Right renal pelvis (tissue), 4 donors: Measurements from ENCODE around the gene PCK1. TPM values are rescaled to one million over a fixed set of nuclear protein-coding genes. Genes with fewer than 3 reads are reported as not detected.

Experiments
- DNase-seq, 4 donors: peaks; one replicate each; pipeline ENCODE4 v3.0.0-alpha.2; 2013; ENCODE audit warnings: low read depth in 4 of 4, low spot score in 3 of 4, missing footprints in 1 of 4
- polyA plus RNA-seq, 4 donors: library from polyadenylated mRNA; unstranded; fragments of 120-200 nt; gene quantifications; one replicate each; pipeline ENCODE4 v1.2.1, GENCODE V29; 2013; ENCODE audit not compliant: insufficient read length in 4 of 4

The PCK1 gene
- polyA plus RNA-seq, 4 donors, result 4.5 to 23.0 (median 14.6) TPM

DNA sequence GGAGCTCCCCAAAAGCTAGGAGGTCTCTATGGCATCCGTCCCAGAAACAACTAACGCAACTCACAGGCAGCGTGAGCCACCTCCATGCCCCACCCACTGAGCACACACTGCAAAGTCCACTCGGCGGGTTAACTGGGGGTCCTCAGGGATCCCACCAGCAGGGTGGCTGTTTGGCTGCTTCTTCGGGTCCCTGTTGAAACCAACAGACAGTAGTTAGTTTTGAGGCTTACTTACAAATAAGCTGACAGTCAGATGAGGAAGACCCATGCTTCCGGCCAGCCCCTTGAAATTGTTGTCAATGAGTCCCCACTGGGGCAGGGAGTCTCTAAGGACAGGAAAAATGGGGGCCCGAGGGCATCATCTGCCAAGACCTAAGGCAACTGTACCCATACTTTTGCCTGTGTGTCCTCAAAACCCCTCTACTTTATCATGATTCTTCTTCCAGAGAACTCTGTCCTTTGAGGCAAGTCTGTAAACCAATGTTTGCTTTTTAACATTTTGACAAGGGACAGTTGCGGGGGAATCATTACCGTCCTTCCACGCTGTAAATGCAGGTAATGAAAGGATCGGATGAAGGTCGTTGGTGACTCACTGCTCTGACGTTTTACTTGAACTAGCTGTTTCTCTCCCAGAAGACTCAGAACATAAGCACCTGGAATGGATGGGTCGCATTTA is 2.2 kb upstream of the PCK1 start:
- DNase-seq, result no peak

DNA sequence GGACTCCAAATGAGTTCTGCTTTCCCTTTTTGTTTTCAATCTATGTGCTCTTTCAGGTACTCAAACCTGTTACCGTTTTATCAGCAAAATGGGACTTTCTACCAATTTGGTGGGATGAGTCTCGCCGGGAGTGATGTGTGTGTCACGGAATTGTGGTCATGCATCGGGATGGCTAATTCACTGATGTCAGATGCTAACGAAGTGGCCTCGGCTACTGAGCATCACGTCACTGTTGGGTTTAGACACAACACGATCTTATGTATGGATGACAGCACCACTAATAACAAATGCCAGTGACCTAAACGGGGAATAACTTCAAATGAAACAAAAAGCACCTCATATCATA is 1.6 kb upstream of the PCK1 start:
- no peak for DNase-seq

DNA sequence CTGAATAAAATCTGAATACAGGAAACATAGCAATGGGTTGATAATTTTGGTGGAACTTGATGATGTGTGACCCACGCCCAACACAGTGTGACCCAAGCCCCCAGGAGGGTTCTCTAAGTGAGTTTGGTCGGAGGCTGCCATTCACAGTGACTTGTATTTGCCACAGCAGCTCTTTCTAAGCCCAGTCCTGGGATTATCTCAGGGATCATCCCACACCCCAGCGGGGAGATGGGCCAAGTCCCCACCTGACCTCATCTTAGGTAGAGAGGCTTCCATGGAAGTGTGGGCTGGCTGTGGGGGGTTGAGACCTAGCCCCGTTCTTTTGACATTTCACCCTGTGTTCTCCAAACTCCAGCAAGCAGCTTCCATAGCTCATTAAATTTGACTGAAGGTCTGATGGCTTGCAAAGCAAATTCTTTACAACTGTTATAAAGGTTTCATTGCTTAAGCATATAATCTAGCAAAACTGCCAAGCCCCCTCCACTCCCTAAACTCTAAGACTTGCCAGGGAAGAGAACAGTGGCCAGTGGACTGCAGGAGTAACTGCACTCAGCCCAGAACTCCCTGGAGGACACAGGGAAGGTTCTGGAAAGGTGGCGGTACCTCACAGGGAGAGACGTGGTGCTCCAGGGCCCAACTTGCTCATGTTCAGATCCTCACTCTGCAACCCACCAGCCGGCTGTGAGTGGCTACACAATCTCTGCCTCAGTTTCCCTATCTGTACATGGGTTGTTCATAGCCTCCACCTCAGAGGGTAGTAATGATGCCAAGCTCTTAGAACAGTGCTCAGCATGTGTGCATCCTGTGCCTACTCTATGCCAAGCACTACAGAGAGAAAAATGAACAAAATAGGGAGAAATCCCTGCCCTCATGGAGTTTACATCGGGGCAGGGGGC is 1.0 kb upstream of the PCK1 start:
- DNase-seq, result no peak

- DNase-seq, result no peak
Measured at GRCh38 chr20:57561356-57562279, 708 bp downstream of the PCK1 start.

- no peak for DNase-seq
Measured at GRCh38 chr20:57562541-57563465, 1.9 kb downstream of the PCK1 start.

DNA sequence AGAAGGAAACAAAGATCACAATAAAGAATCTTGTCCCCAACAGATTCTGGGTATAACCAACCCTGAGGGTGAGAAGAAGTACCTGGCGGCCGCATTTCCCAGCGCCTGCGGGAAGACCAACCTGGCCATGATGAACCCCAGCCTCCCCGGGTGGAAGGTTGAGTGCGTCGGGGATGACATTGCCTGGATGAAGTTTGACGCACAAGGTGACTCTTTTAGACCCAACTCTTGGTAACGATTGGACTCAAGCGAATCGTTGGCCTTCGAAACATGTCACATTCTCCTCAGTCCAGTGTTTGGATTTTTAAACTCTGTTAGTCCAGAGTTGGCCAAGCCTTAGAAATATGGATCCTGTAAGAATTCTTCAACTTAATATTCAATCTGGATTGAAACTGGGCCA is 2.6 kb downstream of the PCK1 start:
- DNase-seq, result no peak

GRCh38 chr20:57564180-57564802 is 3.4 kb downstream of the PCK1 start:
- no peak for DNase-seq

- DNase-seq, result no peak
Measured at GRCh38 chr20:57564951-57565642, 4.2 kb downstream of the PCK1 start.

DNA sequence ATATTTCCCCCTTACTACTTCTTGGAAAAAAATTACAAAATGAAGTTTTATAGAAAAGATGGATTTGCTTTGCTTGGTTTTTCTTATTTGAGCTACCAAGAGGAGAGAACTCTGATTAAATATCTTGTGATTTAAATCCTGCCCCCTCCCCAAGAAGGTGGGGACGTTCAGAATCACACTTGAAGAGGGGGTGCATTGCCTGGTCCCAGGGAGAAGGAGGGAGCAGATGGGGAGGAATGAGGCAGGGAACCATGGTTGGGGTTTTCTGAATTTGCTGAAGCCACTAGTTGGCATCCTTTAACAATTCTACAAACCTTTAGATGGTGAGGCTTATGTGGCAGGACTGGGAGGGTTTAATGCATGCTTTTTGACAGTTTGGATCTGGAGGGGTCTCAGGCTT is 5.5 kb downstream of the PCK1 start:
- no peak for DNase-seq

- no peak for DNase-seq
Measured at GRCh38 chr20:57566803-57567459, 6.0 kb downstream of the PCK1 start.

DNA sequence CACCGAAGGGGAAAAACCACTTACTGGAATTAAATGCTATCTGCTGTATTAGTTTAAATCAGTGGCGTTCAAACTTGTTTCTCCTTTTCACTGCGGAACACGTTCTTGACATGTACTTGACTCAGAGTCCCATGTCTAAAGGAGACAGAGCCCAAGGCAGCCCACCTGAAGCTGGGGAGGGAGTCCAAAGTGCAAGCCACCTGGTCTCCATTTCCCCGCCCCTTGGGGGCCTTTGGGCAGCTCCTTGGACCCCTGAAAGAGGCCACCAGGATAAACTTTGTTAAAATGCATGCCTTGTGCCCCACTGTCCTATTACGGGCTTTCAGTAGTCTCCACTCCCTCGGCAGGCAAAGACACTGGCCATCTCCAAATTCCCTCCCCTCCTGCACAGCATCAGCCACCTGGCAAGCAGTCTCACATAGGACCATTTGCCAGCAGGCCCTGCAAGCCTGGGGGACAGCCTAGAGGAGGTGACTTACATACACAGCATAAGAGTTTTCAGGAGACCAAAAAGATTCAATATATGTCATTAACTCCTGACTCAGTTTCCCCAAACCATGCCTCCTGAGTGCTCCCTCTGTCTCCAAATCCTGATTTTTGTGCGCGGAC is 6.7 kb downstream of the PCK1 start:
- DNase-seq, result no peak

GRCh38 chr20:57568088-57568896 is 7.4 kb downstream of the PCK1 start:
- no peak for DNase-seq

DNA sequence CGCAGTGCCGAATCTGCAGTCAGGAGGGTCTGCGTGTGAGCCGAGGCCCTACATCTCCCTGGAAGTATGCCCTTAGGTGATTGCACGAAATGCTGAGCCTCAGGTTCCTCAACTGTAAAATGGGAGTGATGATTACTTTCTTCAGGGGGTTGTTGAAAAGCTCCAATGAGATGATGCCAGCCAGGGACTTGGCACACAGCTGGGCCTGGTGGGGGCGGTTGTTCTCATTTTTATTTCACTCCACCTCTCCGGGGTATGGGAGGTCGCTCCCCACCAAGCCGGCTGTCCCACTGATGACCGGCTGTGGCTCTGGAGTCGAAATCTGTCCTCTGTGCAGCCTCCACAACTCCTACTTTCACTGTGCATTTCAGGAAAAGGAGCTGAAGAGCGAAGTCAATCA is 8.1 kb downstream of the PCK1 start:
- no peak for DNase-seq

DNA sequence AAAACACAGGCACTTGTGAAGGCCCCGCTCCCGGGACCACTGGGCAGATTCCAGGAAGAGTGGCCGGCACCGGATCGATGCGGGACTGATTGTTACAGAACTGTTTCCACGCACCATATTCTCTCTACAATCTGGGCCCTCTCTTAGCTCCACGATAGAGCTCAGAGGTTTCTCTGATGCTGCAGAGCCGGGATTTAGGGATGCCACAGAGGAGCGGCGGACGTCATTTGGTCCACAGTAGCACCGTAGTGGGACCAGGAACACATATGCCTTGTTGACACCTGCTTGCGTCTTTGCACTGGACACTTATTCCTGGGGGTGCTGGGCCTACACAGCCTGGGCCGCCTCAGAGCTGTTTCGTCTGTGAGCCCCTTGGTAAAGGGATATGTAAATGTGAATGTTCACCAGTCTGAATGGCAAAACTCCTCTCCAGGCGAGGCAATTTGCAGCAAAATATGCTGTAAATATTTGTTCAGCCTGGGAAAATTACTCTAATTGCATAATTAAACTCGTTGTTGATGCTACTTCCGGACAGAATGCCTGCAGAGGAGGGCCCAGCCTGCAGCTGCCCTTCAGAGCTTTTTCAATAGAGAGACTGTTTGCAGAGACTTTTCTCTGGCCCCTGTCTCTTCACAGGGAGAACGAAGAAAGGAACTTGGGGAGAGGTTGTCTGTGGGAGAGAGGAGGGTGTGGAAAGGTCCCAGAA is 9.4 kb downstream of the PCK1 start:
- DNase-seq, result no peak

DNA sequence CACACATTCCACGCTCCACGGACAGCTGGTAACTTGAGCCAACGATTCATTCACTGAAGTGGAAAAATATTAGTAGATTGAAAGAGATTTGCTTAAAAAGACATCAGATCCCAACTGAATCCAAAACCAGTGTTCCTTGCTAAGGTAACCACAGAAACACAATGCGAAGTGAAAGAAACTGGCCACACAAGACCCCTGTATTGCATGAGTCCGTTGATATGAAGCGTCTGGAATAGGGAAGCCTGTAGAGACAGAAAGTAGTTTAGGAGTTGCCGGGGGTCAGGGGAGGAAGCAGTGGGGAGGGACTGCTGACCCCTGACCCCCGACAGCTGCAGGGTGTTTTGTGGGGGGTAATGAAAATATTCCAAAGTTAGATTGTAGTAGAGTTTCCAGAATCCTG is 10.0 kb downstream of the PCK1 start:
- no peak for DNase-seq

- no peak for DNase-seq
Measured at GRCh38 chr20:57571782-57572416, 11.0 kb downstream of the PCK1 start.
